CD4-positive, alpha-beta T cell treated with Interleukin-21 for 1 hour (primary cell): ENCODE results near the gene MYO1B.

ENCODE experiments used
- DNase-seq: peaks from one replicate; pipeline ENCODE4 v3.0.0-alpha.2; 2020

The MYO1B gene

DNA sequence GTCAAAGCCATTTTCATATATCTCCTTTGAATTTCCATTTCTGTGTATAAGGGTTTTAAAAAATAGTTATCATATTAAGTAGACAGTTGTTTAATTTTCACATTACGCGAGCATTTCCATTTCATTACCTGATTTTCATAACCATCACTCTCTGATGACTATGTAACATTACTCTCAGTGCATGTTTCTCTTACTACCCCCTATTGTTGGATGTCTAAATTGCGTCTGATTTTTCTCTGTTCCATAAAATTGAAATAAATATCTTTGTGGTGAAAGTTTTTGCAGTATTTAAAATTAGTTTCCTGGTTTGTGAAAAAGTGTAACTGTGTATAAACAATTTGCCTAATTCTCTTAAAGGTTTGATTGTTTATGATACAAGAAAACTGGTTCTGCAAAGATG, 123.8 kb downstream of the MYO1B start:
- no peak for DNase-seq

DNA sequence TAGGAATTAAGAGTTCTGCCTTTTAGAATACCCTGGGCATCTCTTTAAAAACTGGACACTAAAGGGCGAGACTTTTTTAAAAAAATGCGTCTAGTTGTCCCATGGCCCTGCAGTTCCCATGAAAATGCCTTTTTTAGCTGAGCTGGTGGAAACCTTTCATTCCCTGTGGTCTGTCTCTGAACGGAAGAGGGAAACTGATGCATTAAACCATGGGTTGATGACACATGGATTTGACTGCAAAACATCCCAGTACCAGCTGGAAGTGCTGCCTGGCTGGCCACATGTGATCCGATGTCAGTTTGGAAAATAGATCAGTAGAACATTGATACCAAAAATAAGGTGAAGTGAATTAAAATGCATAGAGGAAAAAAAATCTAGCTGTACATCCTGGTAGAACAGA, 129.2 kb downstream of the MYO1B start:
- DNase-seq = no peak

GRCh38 chr2:191374939-191375338, 129.7 kb downstream of the MYO1B start:
- DNase-seq = no peak

DNA sequence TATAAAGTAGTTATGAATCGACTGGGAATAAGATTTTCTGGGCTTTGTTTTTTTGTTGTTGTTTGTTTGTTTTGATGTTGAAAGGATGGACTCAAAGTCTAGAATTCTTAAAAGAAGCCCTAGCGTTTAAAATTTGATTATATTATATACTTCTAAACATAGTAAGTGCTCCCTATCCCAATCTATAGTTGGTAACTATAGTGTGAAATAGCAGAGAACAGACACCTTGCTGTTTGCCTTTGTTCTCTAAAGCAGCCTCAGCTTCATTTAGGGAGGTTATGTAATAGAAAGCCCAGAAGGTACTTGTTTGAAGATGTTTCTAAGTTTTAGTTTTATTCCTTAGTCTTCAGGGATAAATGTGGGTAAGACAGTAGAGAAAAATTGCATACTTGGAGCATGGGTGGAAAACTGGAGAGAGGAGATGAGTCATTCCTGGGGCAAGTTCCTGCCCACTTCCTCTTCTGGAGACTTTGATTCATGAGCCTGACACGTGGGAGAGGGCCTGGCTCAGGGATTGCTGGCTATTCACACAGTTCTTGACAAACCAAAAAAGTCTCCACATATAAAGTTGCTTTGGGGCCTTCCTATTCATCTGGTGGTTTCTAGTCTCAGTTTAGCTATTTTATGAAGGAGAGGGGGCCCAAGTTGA, 131.9 kb downstream of the MYO1B start:
- no peak for DNase-seq

- DNase-seq = no peak
These were observed 134.2 kb downstream of the MYO1B start for GRCh38 chr2:191379375-191379774.

GRCh38 chr2:191382801-191383200, 137.6 kb downstream of the MYO1B start:
- no peak for DNase-seq

- no peak for DNase-seq
These were observed 138.3 kb downstream of the MYO1B start for GRCh38 chr2:191383486-191383885.

DNA sequence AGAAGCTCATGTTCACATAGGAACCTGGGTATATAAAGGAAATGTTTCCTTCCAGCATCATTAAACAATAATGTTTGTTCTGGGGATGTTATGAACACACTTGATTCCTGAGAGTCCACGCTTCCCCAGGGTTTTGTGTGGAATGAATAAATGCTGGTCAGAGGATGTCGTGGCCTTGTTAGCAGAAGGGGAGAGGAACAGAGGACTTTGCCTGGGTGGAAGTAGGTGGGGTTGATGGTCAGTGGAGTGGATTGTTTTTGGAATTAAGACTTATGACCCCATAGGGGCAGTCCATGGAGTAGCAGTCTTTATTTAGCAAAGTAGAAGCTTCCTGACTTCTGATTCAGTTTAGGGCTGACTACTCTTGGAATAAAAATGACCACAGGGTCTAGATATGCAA, 139.6 kb downstream of the MYO1B start:
- DNase-seq = no peak

- DNase-seq = no peak
These were observed 140.4 kb downstream of the MYO1B start for GRCh38 chr2:191385416-191386160.

DNA sequence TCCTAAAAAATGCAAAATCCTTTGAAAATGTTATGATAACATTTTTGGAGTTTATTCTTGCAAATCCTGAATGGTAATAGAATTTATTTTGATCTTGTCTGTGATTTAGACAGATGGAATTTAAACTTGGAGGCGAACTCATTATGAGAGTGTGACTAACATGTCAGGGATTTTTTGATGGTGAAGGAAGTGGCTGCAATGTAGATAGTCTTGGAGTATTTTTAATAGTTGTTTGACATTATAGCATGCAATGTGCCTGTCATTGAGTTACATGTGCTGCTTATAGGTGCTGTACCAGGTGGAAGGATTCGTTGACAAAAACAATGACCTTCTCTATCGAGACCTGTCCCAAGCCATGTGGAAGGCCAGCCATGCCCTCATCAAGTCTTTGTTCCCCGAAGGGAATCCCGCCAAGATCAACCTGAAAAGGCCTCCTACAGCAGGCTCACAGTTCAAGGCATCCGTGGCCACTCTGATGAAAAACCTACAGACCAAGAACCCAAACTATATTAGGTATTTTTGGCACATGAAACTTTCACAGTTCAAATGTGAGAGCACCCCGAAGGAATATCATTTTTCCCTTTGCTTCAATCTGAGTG, 141.8 kb downstream of the MYO1B start:
- no peak for DNase-seq

GRCh38 chr2:191389288-191389687, 144.1 kb downstream of the MYO1B start:
- DNase-seq = no peak

- DNase-seq = no peak
These were observed 146.0 kb downstream of the MYO1B start for GRCh38 chr2:191391171-191391570.

DNA sequence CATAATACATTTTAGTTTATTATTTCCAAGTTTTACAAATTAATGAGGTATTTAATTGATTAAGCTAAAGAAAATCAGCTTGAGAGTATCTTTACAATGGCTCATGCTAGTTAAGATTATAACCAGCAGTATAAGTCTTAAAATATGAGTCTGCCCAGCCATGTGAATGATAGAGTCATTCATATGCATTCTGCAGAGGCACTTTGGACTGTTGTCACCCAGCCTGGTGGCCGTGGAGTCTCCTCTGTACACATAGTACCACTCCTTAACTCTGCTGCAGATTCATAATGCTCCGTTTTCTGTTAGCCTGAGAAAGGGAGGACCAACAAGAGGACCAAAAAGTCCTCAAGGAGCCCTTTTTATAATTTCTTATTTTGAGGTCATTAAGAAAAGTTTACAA, 148.8 kb downstream of the MYO1B start:
- no peak for DNase-seq

GRCh38 chr2:191396794-191397193, 151.6 kb downstream of the MYO1B start:
- no peak for DNase-seq

- no peak for DNase-seq
These were observed 154.4 kb downstream of the MYO1B start for GRCh38 chr2:191399601-191400000.

DNA sequence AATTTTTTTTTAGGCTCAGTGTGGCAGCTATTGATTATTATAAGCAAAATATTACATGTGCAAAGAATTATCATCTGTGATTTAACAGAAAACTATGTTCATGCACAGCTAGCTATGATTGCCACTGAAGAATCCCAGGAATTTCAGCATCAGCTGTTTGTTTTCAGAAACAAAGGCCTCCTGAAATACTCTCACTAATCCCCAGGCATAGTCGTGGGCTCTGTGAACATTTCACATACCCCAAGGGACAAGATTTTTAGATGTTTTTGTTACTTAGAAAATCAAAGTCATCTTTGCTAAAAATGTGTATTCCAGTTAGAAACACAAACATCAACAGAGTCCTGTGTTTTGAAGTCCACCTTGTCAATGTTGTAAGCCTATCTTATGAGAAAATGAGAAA, 156.1 kb downstream of the MYO1B start:
- no peak for DNase-seq

DNA sequence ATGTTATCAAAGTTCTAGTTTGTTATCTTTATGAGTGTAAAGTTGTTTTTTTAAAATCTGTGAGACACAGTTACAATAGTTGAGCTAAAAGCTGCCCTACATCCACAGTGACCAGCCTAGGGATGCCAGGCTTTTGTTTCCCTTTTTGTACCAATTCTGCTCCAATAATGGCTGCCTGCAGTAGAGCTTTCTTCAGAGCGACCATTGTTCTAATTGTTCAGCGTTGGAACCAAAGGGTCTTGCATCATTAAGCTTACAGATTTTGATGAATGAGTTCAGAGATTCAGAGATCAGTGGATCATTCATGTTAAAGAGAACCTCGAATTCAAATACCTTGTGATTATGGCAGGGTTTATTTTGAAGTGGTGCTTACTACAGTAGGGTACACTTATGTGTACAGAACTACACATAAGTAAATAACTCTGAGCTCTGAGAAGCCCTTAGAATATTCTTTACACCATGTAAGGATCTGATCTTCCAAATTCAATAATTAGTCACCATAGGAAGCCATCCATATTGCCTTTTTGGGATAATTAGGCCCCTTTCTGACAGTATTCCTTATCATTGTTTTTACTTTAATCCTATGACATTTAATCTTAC, 157.9 kb downstream of the MYO1B start:
- DNase-seq = no peak

- DNase-seq = no peak
These were observed 159.4 kb downstream of the MYO1B start for GRCh38 chr2:191404568-191404991.

GRCh38 chr2:191405546-191405945, 160.3 kb downstream of the MYO1B start:
- DNase-seq = no peak

- no peak for DNase-seq
These were observed 165.6 kb downstream of the MYO1B start for GRCh38 chr2:191410646-191411436.

GRCh38 chr2:191411472-191411871, 166.3 kb downstream of the MYO1B start:
- DNase-seq = no peak

- no peak for DNase-seq
These were observed 167.1 kb downstream of the MYO1B start for GRCh38 chr2:191412353-191412752.

GRCh38 chr2:191415101-191415500, 169.9 kb downstream of the MYO1B start:
- no peak for DNase-seq
